H9 (cell line): ENCODE measurements around the gene SOX15. TPM values are rescaled to one million over a fixed set of nuclear protein-coding genes. Genes with fewer than 3 reads are reported as not detected.

Experiments used
- DNase-seq: peaks from one replicate; pipeline ENCODE4 v3.0.0-alpha.2; 2017
- H2AFZ ChIP-seq: one replicate; pipeline ENCODE4 v1.6.1; 2013; ENCODE audit warnings: mild to moderate bottlenecking, low read length, control low read depth, moderate library complexity
- H2AK5ac ChIP-seq: 2 replicates; pipeline ENCODE4 v1.6.1; 2013; ENCODE audit warnings: low read length, control low read depth, mixed read lengths; ENCODE audit not compliant: insufficient read length
- H2BK120ac ChIP-seq: one replicate; pipeline ENCODE4 v1.6.1; 2013; ENCODE audit warnings: low read depth, mild to moderate bottlenecking, low read length, control low read depth, inconsistent platforms; ENCODE audit not compliant: poor library complexity, severe bottlenecking
- H2BK12ac ChIP-seq: 2 replicates; pipeline ENCODE4 v1.6.1; 2013; ENCODE audit warnings: low read length, control low read depth, mixed read lengths, low read depth; ENCODE audit not compliant: insufficient read length
- H2BK15ac ChIP-seq: 2 replicates; pipeline ENCODE4 v1.6.1; 2013; ENCODE audit warnings: low read depth, low read length, control low read depth
- H2BK20ac ChIP-seq: one replicate; pipeline ENCODE4 v1.6.1; 2013; ENCODE audit warnings: low read depth, mild to moderate bottlenecking, low read length, control low read depth, inconsistent platforms; ENCODE audit not compliant: poor library complexity, severe bottlenecking
- H2BK5ac ChIP-seq: 2 replicates; pipeline ENCODE4 v1.6.1; 2013; ENCODE audit warnings: low read length, control low read depth, mixed read lengths; ENCODE audit not compliant: insufficient read length
- H3K14ac ChIP-seq: 2 replicates; pipeline ENCODE4 v1.6.1; 2013; ENCODE audit warnings: low read length, control low read depth; ENCODE audit not compliant: insufficient read depth
- H3K18ac ChIP-seq: 2 replicates; pipeline ENCODE4 v1.6.1; 2013; ENCODE audit warnings: low read depth, mild to moderate bottlenecking, mixed read lengths, low read length, control low read depth; ENCODE audit not compliant: insufficient read length
- H3K23ac ChIP-seq: 2 replicates; pipeline ENCODE4 v1.6.1; 2013; ENCODE audit warnings: low read length, control low read depth, mixed read lengths, low read depth; ENCODE audit not compliant: insufficient read length
- H3K23me2 ChIP-seq: 2 replicates; pipeline ENCODE4 v1.6.1; 2013; ENCODE audit warnings: low read depth, mild to moderate bottlenecking, mixed read lengths, low read length, control low read depth; ENCODE audit not compliant: insufficient read length, poor library complexity, severe bottlenecking
- H3K27ac ChIP-seq: 2 replicates; pipeline ENCODE4 v1.5.1; 2013; ENCODE audit warnings: low read length, control low read depth, mixed read lengths, low read depth; ENCODE audit not compliant: insufficient read length
- H3K27me3 ChIP-seq: 2 replicates; pipeline ENCODE4 v1.6.1; 2013; ENCODE audit warnings: low read length, control low read depth, inconsistent platforms; ENCODE audit not compliant: insufficient read depth
- H3K4ac ChIP-seq: 2 replicates; pipeline ENCODE4 v1.6.1; 2013; ENCODE audit warnings: low read depth, mild to moderate bottlenecking, control low read depth, inconsistent platforms, low read length, moderate library complexity
- H3K4me1 ChIP-seq: 2 replicates; pipeline ENCODE4 v1.6.1; 2013; ENCODE audit warnings: low read length, control low read depth, inconsistent platforms; ENCODE audit not compliant: insufficient read depth
- H3K4me2 ChIP-seq: 2 replicates; pipeline ENCODE4 v1.6.1; 2013; ENCODE audit warnings: low read length, control low read depth, mixed read lengths; ENCODE audit not compliant: insufficient read length, insufficient read depth
- H3K56ac ChIP-seq: 2 replicates; pipeline ENCODE4 v1.6.1; 2013; ENCODE audit warnings: low read depth, mild to moderate bottlenecking, mixed read lengths, low read length, control low read depth; ENCODE audit not compliant: insufficient read length
- H3K79me1 ChIP-seq: 2 replicates; pipeline ENCODE4 v1.6.1; 2013; ENCODE audit warnings: low read depth, mild to moderate bottlenecking, moderate library complexity, low read length, control low read depth, inconsistent platforms; ENCODE audit not compliant: insufficient read depth, poor library complexity, severe bottlenecking
- H3K79me2 ChIP-seq: 2 replicates; pipeline ENCODE4 v1.6.1; 2013; ENCODE audit warnings: low read length, control low read depth, inconsistent platforms; ENCODE audit not compliant: insufficient read depth
- H3K9ac ChIP-seq: 2 replicates; pipeline ENCODE4 v1.6.1; 2013; ENCODE audit warnings: low read length, control low read depth, mixed read lengths; ENCODE audit not compliant: insufficient read length; ENCODE audit errors: extremely low read depth
- H3K9me3 ChIP-seq: one replicate; pipeline ENCODE4 v1.6.1; 2013; ENCODE audit warnings: low read depth, low read length, inconsistent platforms; ENCODE audit not compliant: control insufficient read depth
- H3T11ph ChIP-seq: one replicate; pipeline ENCODE4 v1.6.1; 2013; ENCODE audit warnings: mild to moderate bottlenecking, low read length, control low read depth, inconsistent platforms
- H4K20me1 ChIP-seq: one replicate; pipeline ENCODE4 v1.6.1; 2013; ENCODE audit not compliant: control insufficient read depth, insufficient read length, insufficient read depth
- H4K5ac ChIP-seq: 2 replicates; pipeline ENCODE4 v1.6.1; 2013; ENCODE audit warnings: low read depth, mild to moderate bottlenecking, mixed read lengths, low read length, control low read depth; ENCODE audit not compliant: insufficient read length
- H4K8ac ChIP-seq: replicated peaks from 2 replicates; pipeline ENCODE4 v1.6.1; 2013; ENCODE audit warnings: low read length, control low read depth, mixed read lengths, low read depth; ENCODE audit not compliant: insufficient read length
- H4K91ac ChIP-seq: 2 replicates; pipeline ENCODE4 v1.6.1; 2013; ENCODE audit warnings: low read depth, mild to moderate bottlenecking, moderate library complexity, mixed read lengths, low read length, control low read depth; ENCODE audit not compliant: insufficient read length
- H3K27ac Mint-ChIP-seq, 3 experiments: 2 replicates in 2 of 3; 3 replicates in 1 of 3; pipeline ENCODE4 v1.8.0; 2020 to 2021; ENCODE audit warnings: mixed read lengths in 3 of 3, mild to moderate bottlenecking in 1 of 3, moderate library complexity in 1 of 3
- H3K27me3 Mint-ChIP-seq: 2 replicates; pipeline ENCODE4 v1.8.0; 2021; ENCODE audit warnings: low read depth, mild to moderate bottlenecking, moderate library complexity, mixed read lengths
- H3K36me3 Mint-ChIP-seq, 3 experiments: 2 replicates in 2 of 3; 3 replicates in 1 of 3; pipeline ENCODE4 v1.8.0; 2020 to 2021; ENCODE audit warnings: low read depth in 3 of 3, mixed read lengths in 3 of 3; ENCODE audit not compliant: insufficient read depth in 1 of 3
- H3K4me1 Mint-ChIP-seq, 2 experiments: 2 replicates each; pipeline ENCODE4 v1.8.0; 2020; ENCODE audit warnings: mixed read lengths in 2 of 2
- H3K4me3 Mint-ChIP-seq, 2 experiments: 2 replicates in 1 of 2; 3 replicates in 1 of 2; pipeline ENCODE4 v1.8.0; 2020 to 2021; ENCODE audit warnings: mild to moderate bottlenecking in 2 of 2, mixed read lengths in 2 of 2, moderate library complexity in 1 of 2
- H3K9me3 Mint-ChIP-seq, 2 experiments: 2 replicates in 1 of 2; 3 replicates in 1 of 2; pipeline ENCODE4 v1.8.0; 2020; ENCODE audit warnings: mild to moderate bottlenecking in 2 of 2, mixed read lengths in 2 of 2, moderate library complexity in 1 of 2
- CTCF ChIP-seq: fragments of 200-600 bp; sonication (generic); conservative IDR thresholded peaks from 3 replicates; pipeline ENCODE4 v1.8.0; 2021; ENCODE audit warnings: antibody characterized with exemption, mild to moderate bottlenecking
- WGBS: extraction: QIAGEN DNeasy Blood & Tissue Kit; methylation state at CpG from one replicate; pipeline ENCODE4 v1.1.7; 2013; ENCODE audit warnings: missing lambda C conversion rate, low lambda C conversion rate, mixed read lengths; ENCODE audit not compliant: insufficient read length; ENCODE audit errors: extremely low coverage; 5-methylcytosine and 5-hydroxymethylcytosine counted together
- total RNA-seq: library from RNA; stranded (reverse); gene quantifications from 2 replicates; pipeline ENCODE4 v1.2.1, GENCODE V29; 2021

Gene SOX15
- total RNA-seq, 1 experiment from 2014 or later: 7.7 TPM

- Histone ChIP-seq H2BK15ac (no peak overlapping the region), H3K23ac (no peak overlapping the region), H4K8ac (no peak overlapping the region), H3K9ac (no peak overlapping the region), H3K4me1 (0 out of 2 replicates have a peak, but pooled peaks cover 2% of the 10 kb centered on the region), H3K14ac (no peak overlapping the region), H3K9me3 (no peaks in the 10 kb centered on the region), H2BK12ac (no peak overlapping the region), H2BK120ac (no peak overlapping the region), H2BK5ac (no peak overlapping the region), H3K23me2 (peaks cover 8% of the 10 kb centered on the region), H2AK5ac (no peak overlapping the region), H3K79me2 (no peaks in the 10 kb centered on the region), H3K27me3 (no peaks in the 10 kb centered on the region), H4K91ac (no peak overlapping the region), H4K5ac (no peak overlapping the region), H2AFZ (no peak overlapping the region), H3K4ac (no peak overlapping the region), H4K20me1 (no peaks in the 10 kb centered on the region), H2BK20ac (no peak overlapping the region), H3K79me1 (no peaks in the 10 kb centered on the region), H3K56ac (no peak overlapping the region), H3K4me2 (no peak overlapping the region), H3K27ac (no peak overlapping the region), H3K18ac (no peak overlapping the region), H3T11ph (no peak overlapping the region)
- DNase-seq: no peak
- H3K4me3 Mint-ChIP-seq: no peak overlapping the region
- no peak for TF ChIP-seq CTCF
- H3K27ac Mint-ChIP-seq: no peak overlapping the region
- peaks cover 13 to 33% of the 10 kb centered on the region in 2 experiments for H3K4me1 Mint-ChIP-seq
- WGBS: no CpG with 5 or more reads among the region's 1 CpG
- H3K36me3 Mint-ChIP-seq: no peaks in the 10 kb centered on the region
- H3K9me3 Mint-ChIP-seq: no peaks in the 10 kb centered on the region
- peaks cover 17% of the 10 kb centered on the region for H3K27me3 Mint-ChIP-seq
These were observed 36.5 kb downstream of the SOX15 start for GRCh38 chr17:7553356-7553755.
